ENCODE results near the gene OR52L1.

The OR52L1 gene

GRCh38 chr11:5938603-5938965, 48.2 kb downstream of the OR52L1 start:
- no peak for DNase-seq

GRCh38 chr11:5937868-5938602, 48.8 kb downstream of the OR52L1 start:
- no peak for DNase-seq

All from stimulated activated naive CD4-positive, alpha-beta T cell treated with Interleukin-2 at 50 U/mL for 16 hours (primary cell).